Stimulated activated CD4-positive, alpha-beta T cell treated with anti-CD3 and anti-CD28 coated beads, TNF-alpha, amount 100 ng/mL, for 24 hours (primary cell): ENCODE data around the gene MELK.
"Not testable (repeated sequence)": the region's sequence is repeated elsewhere in the genome, so short reads cannot be mapped to it uniquely, and the experiment has no call there.

Experiments used
- DNase-seq, 3 experiments: peaks; one replicate each; pipeline ENCODE4 v3.0.0-alpha.2; 2020; ENCODE audit warnings: low read depth in 3 of 3

Gene MELK

GRCh38 chr9:36572515-36573418, at the start of gene MELK:
TSS of gene MELK (plus strand) at chr9:36572895. CDS start at chr9:36581682, 8,787 bp downstream.
- peak; percentile 68 to 88 (median 74) for DNase-seq

DNA sequence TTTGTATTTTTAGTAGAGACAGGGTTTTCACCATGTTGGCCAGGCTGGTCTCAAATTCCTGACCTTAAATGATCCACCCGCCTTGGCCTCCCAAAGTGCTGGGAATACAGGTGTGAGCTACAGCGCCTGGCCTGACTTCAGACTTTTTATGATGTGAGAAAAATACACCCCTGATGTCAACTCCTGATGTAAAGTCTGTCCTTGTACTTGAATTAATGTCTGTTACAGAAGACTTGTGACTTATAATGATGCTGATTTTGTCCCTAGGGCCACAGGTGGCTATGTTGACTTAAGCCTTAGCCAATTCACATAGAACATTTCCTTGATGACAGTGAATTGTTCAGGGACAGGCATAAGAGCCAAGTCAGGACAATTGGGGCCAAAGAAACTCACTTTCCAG, 42.5 kb upstream of the MELK start:
- DNase-seq = no peak

DNA sequence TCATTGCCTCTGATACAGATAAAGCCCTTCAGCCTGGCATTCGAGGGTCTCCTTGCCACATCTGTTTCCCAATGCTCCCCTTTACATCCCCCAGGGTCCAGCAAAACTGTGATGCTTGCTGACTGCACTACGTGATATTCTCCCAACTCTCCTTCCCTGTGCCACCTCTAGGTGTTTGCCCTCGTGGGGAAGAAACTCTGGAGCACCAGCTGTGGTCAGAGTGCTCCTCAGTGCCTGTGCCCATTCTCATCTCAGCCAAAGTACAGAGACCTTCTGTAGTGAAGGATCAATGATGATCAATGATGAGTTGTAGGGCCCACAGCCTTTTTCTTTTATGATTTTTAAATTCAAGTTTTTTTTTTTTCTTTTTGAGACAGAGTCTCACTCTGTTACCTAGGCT, 40.3 kb upstream of the MELK start:
- no peak for DNase-seq

- not testable (repeated sequence) for DNase-seq
Observed at GRCh38 chr9:36533726-36534125, 39.0 kb upstream of the MELK start.

GRCh38 chr9:36535107-36535506, 37.6 kb upstream of the MELK start:
- DNase-seq = no peak

- no peak for DNase-seq
Observed at GRCh38 chr9:36537861-36538260, 34.8 kb upstream of the MELK start.

DNA sequence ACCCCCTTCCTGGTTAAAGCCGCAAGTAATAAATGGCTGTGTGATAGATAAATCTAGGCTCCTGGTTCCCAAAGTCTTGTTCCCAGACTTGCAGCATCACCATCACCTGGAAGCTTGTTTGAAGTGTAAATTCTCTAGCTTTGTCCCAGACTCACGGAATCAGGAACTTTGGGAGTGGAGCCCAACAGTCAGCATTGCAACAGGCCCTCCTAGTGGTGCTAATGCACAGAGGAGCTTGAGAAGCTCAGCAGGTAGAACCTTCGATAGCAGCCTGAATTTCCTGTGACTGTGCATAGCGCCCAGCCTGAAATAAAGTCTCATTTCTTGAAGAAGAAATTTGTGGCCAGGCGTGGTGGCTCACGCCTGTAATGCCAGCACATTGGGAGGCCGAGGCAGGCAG, 30.3 kb upstream of the MELK start:
- DNase-seq = no peak

GRCh38 chr9:36543916-36544315, 28.8 kb upstream of the MELK start:
- no peak for DNase-seq

GRCh38 chr9:36547598-36547997, 25.1 kb upstream of the MELK start:
- no peak for DNase-seq

DNA sequence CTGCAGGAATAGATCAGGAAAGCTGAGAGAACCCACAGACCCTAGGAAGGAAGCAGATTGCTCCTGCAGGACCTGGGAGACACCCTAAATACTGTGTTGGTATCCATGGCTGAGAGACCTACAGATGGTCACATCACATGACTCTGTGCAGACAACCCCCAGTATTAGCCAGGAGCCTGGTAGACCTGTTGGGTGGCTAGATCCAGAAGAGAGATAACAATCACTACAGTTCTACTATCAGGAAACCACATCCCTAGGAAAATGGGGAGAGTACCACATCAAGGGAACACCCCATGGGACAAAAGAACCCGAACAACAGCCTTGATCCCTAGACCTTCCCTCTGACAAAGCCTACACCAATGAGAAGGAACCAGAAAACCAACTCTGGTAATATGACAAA, 24.2 kb upstream of the MELK start:
- no peak for DNase-seq

GRCh38 chr9:36550135-36550534, 22.6 kb upstream of the MELK start:
- no peak for DNase-seq

DNA sequence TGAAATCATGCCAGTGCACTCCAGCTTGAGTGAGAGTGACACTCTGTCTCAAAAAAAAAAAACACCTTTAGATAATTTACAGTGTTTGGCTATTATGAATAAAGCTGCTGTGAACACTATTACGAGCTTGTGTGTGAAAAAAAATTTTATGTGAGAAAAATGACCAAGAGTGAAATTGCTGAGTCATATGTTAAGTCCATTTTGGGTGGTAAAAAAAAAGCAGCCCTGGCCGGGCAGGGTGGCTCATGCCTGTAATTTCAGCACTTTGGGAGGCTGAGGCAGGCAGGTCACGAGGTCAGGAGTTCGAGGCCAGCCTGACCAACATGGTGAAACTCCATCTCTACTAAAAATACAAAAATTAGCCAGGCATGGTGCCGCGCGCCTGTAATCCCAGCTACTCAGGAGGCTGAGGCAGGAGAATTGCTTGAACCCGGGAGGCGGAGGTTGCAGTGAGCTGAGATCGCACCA, 22.0 kb upstream of the MELK start:
- DNase-seq = not testable (repeated sequence)

DNA sequence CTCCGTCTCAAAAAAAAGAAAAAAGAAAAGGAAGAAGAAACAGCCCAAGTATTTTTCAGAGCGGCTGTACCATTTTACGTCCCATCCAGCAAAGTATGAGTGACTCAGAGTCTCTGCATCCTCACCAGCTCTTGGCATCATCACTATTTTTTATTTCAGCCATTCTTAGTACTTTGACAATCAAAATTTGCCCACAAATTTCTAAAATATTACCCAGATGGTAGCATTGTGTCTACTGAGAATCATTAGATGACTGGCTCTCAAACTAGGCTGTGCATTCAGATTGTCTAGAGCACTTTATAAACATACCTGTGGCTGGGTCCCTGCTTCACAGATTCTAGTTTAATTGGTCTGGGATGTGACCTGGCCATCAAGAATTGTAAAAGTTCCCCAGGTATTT, 21.6 kb upstream of the MELK start:
- DNase-seq = no peak

GRCh38 chr9:36551910-36552309, 20.8 kb upstream of the MELK start:
- no peak for DNase-seq

DNA sequence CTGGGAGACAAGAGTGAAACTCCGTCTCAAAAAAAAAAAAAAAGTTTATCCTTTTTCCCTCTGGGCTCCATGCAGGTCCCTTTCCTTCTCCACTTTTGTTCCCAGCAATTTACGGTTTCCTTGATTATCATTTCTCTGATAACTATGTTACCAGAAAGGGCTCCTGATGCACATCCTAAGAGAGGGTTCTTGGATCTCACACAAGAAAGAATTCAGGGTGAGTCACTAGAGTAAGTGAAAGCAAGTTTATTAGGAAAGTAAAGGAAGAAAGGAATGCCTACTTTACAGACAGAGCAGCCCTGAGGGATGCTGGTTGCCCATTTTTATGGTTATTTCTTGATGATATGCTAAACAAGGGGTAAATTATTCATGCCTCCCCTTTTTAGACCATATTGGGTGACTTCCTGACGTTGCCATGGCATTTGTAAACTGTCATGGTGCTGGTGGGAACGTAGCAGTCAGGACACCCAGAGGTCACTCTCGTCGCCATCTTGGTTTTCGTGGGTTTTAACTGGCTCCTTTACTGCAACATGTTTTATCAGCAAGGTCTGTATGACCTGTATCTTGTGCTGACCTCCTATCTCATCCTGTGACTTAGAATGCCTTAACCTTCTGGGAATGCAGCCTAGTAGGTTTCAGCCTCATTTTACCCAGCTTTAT, 13.5 kb upstream of the MELK start:
- no peak for DNase-seq

DNA sequence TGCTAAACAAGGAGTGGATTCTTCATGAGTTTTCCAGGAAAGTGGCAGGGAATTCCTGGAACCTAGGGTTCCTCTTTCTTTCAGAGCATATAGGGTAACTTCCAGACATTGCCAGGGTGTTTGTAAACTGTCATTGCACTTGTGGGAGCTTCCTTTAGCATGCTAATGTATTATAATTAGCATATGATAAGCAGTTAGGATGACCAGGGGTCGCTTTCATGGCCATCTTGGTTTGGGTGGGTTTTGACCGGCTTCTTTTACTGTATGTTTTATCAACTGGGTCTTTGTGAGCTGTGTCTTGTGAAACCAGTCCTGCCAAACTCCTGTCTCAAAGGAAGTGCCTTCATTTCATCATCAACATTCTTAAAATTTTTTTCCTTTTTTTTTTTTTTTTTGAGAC, 11.9 kb upstream of the MELK start:
- no peak for DNase-seq

DNA sequence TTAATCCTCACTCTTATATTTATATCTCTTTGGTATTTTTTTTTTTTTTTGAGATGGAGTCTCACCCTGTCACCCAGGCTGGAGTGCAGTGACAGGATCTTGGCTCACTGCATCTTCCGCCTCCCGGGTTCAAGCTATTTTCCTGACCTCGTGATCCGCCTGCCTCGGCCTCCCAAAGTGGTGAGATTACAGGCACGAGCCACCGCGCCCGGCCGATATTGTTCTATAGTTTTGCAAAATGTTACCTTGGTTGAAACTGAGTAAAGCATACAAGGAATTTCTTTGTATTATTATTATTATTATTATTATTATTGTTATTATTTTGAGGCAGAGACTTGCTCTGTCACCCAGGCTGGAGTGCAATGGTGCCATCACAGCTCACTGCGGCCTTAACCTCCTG, 9.9 kb upstream of the MELK start:
- not testable (repeated sequence) for DNase-seq

DNA sequence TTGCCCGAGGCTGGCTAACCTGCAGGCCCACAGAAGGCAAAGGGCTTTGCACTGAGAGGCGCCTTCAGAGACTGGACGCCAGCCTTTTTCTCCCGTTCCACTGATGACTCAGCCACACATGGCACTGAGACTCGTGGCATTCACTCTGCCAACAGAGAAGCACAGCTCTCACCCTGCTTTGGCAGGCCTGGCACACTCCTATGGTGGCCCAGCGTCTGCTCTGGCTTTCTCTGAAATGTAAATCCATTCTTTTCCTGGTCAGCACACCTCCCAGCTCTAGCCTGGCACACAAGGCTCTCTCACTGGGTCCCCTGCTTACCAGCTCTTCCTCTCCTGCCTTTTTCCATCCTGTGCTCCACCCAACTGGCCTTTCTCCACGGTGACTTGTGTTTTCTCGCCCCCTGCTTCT, 5.9 kb upstream of the MELK start:
- DNase-seq = no peak

- not testable (repeated sequence) for DNase-seq
Observed at GRCh38 chr9:36568681-36569080, 4.0 kb upstream of the MELK start.

DNA sequence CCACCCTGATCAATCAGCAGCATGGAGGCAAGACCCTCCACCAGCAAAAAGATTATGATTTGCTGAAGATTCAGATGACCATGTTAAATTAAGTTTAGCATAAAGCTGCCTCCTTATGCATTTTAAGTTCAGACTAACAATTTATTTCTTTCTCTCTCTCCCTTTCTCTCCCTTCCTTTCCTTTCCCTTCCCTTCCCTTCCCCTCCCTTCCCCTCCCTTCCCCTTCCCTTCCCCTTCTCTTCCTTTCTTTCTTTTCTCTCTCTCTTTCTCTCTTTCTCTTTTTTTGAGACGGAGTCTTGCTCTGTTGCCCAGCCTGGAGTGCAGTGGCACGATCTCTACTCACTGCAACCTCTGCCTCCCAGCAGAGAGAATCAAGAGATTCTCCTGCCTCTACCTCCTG, 1.4 kb upstream of the MELK start:
- DNase-seq = no peak

DNA sequence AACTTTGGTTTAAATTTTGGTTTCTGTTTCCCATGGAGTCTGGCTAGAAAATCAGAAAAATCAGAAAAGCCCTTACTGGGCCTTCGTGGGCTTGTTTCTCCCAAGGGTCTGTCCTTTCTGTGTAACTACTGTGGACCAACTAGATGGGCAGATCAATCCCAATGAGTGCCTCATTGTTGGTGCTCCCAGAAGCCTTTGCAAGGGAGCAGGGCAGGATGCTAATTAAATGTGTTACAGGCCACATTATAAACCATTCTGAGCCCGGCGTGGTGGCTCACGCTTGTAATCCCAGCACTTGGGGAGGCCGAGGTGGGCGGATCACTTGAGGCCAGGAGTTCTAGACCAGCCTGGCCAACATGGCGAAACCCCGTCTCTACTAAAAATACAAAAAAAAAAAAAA, 1.4 kb downstream of the MELK start:
- not testable (repeated sequence) for DNase-seq

- DNase-seq = no peak
Observed at GRCh38 chr9:36575411-36575882, 2.8 kb downstream of the MELK start.

DNA sequence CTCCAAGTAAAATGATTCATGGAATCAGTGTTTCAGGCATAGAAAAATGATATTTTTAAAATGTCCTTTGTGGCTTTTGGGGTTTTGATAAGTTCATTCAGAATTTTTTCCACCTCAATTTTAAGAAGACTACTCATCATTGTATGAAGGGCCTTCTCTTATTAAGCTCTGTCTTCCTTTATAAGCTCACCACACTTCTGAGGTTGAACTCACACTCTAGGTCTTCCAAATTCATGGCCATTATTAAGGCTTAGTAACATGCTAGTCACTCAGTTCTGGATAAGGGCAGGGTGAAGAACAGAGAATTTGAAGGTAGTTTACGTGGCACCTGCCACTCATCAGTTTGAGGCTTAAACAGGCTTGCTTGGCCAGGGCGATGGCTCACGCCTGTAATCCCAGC, 4.2 kb downstream of the MELK start:
- DNase-seq = no peak
